Measurements from ENCODE around the gene UBE3D. TPM values are rescaled to one million over a fixed set of nuclear protein-coding genes. Genes with fewer than 3 reads are reported as not detected.

The UBE3D gene
- total and polyA plus RNA-seq, 2 donors (not counting 1 experiment from before 2014, with no cell fraction given), result 3.3 to 11.5 TPM

DNA sequence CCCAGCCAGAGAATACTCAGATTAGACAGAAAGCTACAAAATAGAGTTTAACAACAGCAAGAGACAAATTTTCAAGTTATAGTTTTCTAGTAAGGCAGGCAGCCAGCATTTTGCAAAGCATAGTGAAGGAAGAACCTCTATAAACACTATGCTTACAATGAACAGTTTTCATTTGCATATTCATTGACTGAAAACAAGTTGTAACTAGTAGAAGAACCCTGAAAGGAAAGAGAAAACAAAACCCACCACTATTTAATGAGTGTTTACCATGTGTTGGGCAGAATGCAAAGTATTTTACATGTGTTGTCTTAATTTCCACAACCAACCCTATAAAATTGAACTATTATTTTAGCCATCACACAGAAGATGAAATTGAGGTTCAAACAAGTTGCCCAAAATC is 196.1 kb downstream of the UBE3D start:
- ChIA-PET CTCF (no interaction called here), POLR2A (no interaction called here)
- no peak overlapping the region for H3K4me3 Mint-ChIP-seq
- no peaks in the 10 kb centered on the region for H3K36me3 ChIP-seq (replicated peaks in 1 of 2; ENCODE audit: control extremely low read depth in 1 of 2, control insufficient read depth in 1 of 2, extremely low read depth in 1 of 2, insufficient read depth in 2 of 2, low read length in 1 of 2)
- H3K9ac ChIP-seq (ENCODE audit: low read length), result no peak overlapping the region
- no peaks in the 10 kb centered on the region for H4K20me1 ChIP-seq (ENCODE audit: control insufficient read depth, insufficient read depth, low read length, poor library complexity, severe bottlenecking)
- no peaks in the 10 kb centered on the region for H3K4me1 ChIP-seq (ENCODE audit: control insufficient read depth in 2 of 2, insufficient read depth in 2 of 2, low read length in 2 of 2)
- ATAC-seq (ENCODE audit: low read depth) (no peak), DNase-seq (no peak)
- H3K4me2 ChIP-seq (replicated peaks; ENCODE audit: low read depth, low read length, poor library complexity, severe bottlenecking), result no peak overlapping the region
- H3K27me3 ChIP-seq (replicated peaks in 1 of 4; ENCODE audit: control extremely low read depth in 1 of 4, control insufficient read depth in 3 of 4, insufficient read depth in 4 of 4, low read length in 3 of 4), result no peaks in the 10 kb centered on the region
- H3K27ac ChIP-seq (ENCODE audit: low read length in 2 of 2), result no peak overlapping the region
- intact Hi-C loops (cut with micrococcal nuclease), result no loop called here
- H3K4me1 Mint-ChIP-seq, result no peaks in the 10 kb centered on the region
- no peaks in the 10 kb centered on the region for H3K9me3 ChIP-seq (ENCODE audit: control extremely low read depth in 1 of 3, control insufficient read depth in 2 of 3, insufficient read depth in 1 of 3, low read length in 2 of 3)
- TF ChIP-seq, protein P1, sequence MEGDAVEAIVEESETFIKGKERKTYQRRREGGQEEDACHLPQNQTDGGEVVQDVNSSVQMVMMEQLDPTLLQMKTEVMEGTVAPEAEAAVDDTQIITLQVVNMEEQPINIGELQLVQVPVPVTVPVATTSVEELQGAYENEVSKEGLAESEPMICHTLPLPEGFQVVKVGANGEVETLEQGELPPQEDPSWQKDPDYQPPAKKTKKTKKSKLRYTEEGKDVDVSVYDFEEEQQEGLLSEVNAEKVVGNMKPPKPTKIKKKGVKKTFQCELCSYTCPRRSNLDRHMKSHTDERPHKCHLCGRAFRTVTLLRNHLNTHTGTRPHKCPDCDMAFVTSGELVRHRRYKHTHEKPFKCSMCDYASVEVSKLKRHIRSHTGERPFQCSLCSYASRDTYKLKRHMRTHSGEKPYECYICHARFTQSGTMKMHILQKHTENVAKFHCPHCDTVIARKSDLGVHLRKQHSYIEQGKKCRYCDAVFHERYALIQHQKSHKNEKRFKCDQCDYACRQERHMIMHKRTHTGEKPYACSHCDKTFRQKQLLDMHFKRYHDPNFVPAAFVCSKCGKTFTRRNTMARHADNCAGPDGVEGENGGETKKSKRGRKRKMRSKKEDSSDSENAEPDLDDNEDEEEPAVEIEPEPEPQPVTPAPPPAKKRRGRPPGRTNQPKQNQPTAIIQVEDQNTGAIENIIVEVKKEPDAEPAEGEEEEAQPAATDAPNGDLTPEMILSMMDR (IDR thresholded peaks at IDR 0.05), result no peak
- no peak for TF ChIP-seq EZH2 (IDR thresholded peaks at IDR 0.05; ENCODE audit: borderline replicate concordance, insufficient read depth, low read depth, low read length, poor library complexity, severe bottlenecking)
- H3K27me3 Mint-ChIP-seq, result no peaks in the 10 kb centered on the region
- no peaks in the 10 kb centered on the region for H3K79me2 ChIP-seq (ENCODE audit: control insufficient read depth, insufficient read depth, low read length)
- no peak overlapping the region for H2AFZ ChIP-seq (ENCODE audit: insufficient read depth, low read depth, low read length, poor library complexity, severe bottlenecking)
- H3K4me3 ChIP-seq (ENCODE audit: control extremely low read depth in 1 of 5, extremely low read depth in 1 of 5, insufficient read depth in 1 of 5, low read depth in 2 of 5, low read length in 4 of 5), result no peak overlapping the region
- no peak overlapping the region for H3K27ac Mint-ChIP-seq
- H3K9me3 Mint-ChIP-seq (ENCODE audit: insufficient read depth), result no peaks in the 10 kb centered on the region

DNA sequence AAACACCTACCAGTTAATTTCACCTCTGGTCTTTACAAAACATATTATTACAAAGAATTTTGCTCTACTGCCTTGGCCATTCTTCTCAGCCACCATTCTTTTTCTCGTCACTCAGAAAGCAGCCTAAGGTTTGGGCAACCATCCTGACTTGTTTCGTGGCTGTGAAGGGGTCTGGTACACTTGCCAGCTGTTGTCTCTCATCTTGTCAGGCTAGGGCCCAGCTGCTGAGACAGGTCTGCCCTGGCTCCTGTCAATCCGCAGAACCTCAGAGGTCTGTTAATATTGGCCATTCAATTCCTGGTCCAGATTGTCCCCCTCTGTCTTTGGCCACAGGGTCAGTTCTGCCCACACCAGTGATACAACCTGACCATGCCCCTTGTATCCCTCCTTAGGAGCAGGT is 197.7 kb downstream of the UBE3D start:
- 94% methylated on average over 3 of the region's 3 CpGs for WGBS (ENCODE audit: insufficient coverage)
- Histone ChIP-seq H3K9me3 (ENCODE audit: control extremely low read depth in 1 of 3, control insufficient read depth in 2 of 3, insufficient read depth in 1 of 3, low read length in 2 of 3) (no peaks in the 10 kb centered on the region), H3K27me3 (replicated peaks in 1 of 4; ENCODE audit: control extremely low read depth in 1 of 4, control insufficient read depth in 3 of 4, insufficient read depth in 4 of 4, low read length in 3 of 4) (no peaks in the 10 kb centered on the region), H4K20me1 (ENCODE audit: control insufficient read depth, insufficient read depth, low read length, poor library complexity, severe bottlenecking) (no peaks in the 10 kb centered on the region), H2AFZ (ENCODE audit: insufficient read depth, low read depth, low read length, poor library complexity, severe bottlenecking) (no peak overlapping the region), H3K9ac (ENCODE audit: low read length) (no peak overlapping the region), H3K4me1 (ENCODE audit: control insufficient read depth in 2 of 2, insufficient read depth in 2 of 2, low read length in 2 of 2) (no peaks in the 10 kb centered on the region), H3K36me3 (replicated peaks in 1 of 2; ENCODE audit: control extremely low read depth in 1 of 2, control insufficient read depth in 1 of 2, extremely low read depth in 1 of 2, insufficient read depth in 2 of 2, low read length in 1 of 2) (no peaks in the 10 kb centered on the region), H3K4me3 (ENCODE audit: control extremely low read depth in 1 of 5, extremely low read depth in 1 of 5, insufficient read depth in 1 of 5, low read depth in 2 of 5, low read length in 4 of 5) (no peak overlapping the region), H3K27ac (ENCODE audit: low read length in 2 of 2) (no peak overlapping the region), H3K79me2 (ENCODE audit: control insufficient read depth, insufficient read depth, low read length) (no peaks in the 10 kb centered on the region), H3K4me2 (replicated peaks; ENCODE audit: low read depth, low read length, poor library complexity, severe bottlenecking) (no peak overlapping the region)
- CTCF ChIA-PET, result no interaction called here
- Mint-ChIP-seq H3K4me1 (no peaks in the 10 kb centered on the region), H3K4me3 (no peak overlapping the region), H3K27ac (no peak overlapping the region), H3K9me3 (ENCODE audit: insufficient read depth) (peaks cover 2% of the 10 kb centered on the region), H3K27me3 (no peaks in the 10 kb centered on the region)
- DNase-seq (no peak), ATAC-seq (ENCODE audit: low read depth) (no peak)
- TF ChIP-seq, protein P1 (IDR thresholded peaks at IDR 0.05), result no peak
- no peak for TF ChIP-seq EZH2 (IDR thresholded peaks at IDR 0.05; ENCODE audit: borderline replicate concordance, insufficient read depth, low read depth, low read length, poor library complexity, severe bottlenecking)
- POLR2A ChIA-PET, result no interaction called here
- intact Hi-C loops (cut with micrococcal nuclease), result no loop called here

Measured in B cell (primary cell).